Measurements from ENCODE around the gene HAPSTR1. TPM values are rescaled to one million over a fixed set of nuclear protein-coding genes. Genes with fewer than 3 reads are reported as not detected.

The HAPSTR1 gene
- total and polyA plus RNA-seq, 2 of the 13 experiments (the other 11 are each of a cell fraction or from before 2014, with no cell fraction given), result 25.2 to 83.2 TPM

DNA sequence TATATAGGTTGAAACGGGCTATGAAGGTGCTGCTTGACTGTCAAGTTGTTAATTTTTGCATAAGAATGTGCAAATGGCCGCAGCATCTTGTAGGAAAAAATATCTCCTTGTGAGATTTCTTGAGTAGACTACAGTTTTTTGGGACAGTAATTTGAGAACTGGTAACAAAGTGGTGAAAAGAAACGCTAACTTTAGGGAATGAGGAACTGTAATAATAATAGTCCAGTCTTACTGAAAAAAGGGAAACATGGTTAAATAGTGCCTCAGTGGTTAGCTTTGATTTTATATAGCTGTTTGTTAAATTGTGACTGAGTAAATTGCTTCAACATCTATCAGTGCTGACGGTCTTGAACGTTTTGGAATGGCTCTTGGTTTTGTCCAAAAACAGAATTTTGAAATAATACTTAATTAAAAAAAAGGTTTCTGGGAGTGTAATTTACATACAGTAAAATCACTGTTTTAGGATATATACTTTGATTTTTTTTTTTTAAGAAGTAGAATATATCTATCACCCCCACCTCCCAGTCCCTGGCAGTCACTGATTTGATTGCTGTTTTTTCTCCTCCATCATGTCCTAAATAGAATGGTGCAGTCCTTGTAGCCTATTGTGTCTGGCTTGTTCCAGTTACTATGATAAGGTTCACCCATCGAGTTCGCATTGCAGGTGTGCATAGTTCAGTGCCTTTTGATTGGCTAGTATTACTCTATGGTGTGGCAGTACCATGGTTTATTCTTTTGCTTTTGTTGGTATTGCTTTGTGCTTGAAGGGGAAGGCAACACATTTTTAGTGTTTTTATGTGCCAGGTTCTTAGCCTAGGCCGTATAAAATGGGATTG lies 2.8 kb downstream of the HAPSTR1 start (continued):
- TF ChIP-seq, protein P1, sequence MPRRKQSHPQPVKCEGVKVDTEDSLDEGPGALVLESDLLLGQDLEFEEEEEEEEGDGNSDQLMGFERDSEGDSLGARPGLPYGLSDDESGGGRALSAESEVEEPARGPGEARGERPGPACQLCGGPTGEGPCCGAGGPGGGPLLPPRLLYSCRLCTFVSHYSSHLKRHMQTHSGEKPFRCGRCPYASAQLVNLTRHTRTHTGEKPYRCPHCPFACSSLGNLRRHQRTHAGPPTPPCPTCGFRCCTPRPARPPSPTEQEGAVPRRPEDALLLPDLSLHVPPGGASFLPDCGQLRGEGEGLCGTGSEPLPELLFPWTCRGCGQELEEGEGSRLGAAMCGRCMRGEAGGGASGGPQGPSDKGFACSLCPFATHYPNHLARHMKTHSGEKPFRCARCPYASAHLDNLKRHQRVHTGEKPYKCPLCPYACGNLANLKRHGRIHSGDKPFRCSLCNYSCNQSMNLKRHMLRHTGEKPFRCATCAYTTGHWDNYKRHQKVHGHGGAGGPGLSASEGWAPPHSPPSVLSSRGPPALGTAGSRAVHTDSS (CRISPR knock-in tag; conservative IDR thresholded peaks at IDR 0.05), result no peak
- TF ChIP-seq HDAC2 (CRISPR knock-in tag; IDR thresholded peaks at IDR 0.05) (peak; percentile 30; the same call in 1 of the 2 replicates), ZNF263 (CRISPR knock-in tag; IDR thresholded peaks at IDR 0.05) (no peak), ZMAT3 (CRISPR knock-in tag; conservative IDR thresholded peaks at IDR 0.05) (no peak), IKZF1 (IDR thresholded peaks at IDR 0.05) (no peak), ZNF160 (CRISPR knock-in tag; IDR thresholded peaks at IDR 0.05) (no peak), GATAD2A (CRISPR knock-in tag; IDR thresholded peaks at IDR 0.05) (0 out of 2 replicates have a peak, but pooled peaks have one; percentile 29), ONECUT2 (CRISPR knock-in tag; IDR thresholded peaks at IDR 0.05) (no peak), ZNF615 (CRISPR knock-in tag; IDR thresholded peaks at IDR 0.05; ENCODE audit: borderline replicate concordance) (no peak)
- TF ChIP-seq, protein P2, sequence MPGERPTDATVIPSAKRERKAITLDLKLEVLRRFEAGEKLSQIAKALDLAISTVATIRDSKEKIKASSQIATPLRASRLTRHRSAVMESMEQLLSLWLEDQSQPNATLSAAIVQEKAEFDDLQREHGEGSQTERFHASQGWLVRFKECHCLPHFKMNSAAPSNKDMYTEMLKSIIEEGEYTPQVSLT (CRISPR knock-in tag; IDR thresholded peaks at IDR 0.05; ENCODE audit: borderline replicate concordance, low read depth), result no peak
- TF ChIP-seq, protein P3, sequence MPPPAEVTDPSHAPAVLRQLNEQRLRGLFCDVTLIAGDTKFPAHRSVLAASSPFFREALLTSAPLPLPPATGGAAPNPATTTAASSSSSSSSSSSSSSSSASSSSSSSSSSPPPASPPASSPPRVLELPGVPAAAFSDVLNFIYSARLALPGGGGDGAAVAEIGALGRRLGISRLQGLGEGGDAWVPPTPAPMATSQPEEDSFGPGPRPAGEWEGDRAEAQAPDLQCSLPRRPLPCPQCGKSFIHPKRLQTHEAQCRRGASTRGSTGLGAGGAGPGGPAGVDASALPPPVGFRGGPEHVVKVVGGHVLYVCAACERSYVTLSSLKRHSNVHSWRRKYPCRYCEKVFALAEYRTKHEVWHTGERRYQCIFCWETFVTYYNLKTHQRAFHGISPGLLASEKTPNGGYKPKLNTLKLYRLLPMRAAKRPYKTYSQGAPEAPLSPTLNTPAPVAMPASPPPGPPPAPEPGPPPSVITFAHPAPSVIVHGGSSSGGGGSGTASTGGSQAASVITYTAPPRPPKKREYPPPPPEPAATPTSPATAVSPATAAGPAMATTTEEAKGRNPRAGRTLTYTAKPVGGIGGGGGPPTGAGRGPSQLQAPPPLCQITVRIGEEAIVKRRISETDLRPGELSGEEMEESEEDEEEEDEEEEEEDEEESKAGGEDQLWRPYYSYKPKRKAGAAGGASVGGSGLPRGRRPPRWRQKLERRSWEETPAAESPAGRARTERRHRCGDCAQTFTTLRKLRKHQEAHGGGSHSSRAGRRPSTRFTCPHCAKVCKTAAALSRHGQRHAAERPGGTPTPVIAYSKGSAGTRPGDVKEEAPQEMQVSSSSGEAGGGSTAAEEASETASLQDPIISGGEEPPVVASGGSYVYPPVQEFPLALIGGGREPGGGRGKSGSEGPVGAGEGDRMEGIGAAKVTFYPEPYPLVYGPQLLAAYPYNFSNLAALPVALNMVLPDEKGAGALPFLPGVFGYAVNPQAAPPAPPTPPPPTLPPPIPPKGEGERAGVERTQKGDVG (CRISPR knock-in tag; IDR thresholded peaks at IDR 0.05; ENCODE audit: borderline replicate concordance), result no peak
- TF ChIP-seq, protein P4, sequence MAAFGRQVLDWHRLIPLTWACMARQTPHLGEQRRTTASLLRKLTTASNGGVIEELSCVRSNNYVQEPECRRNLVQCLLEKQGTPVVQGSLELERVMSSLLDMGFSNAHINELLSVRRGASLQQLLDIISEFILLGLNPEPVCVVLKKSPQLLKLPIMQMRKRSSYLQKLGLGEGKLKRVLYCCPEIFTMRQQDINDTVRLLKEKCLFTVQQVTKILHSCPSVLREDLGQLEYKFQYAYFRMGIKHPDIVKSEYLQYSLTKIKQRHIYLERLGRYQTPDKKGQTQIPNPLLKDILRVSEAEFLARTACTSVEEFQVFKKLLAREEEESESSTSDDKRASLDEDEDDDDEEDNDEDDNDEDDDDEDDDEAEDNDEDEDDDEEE (CRISPR knock-in tag; IDR thresholded peaks at IDR 0.05), result no peak
- TF ChIP-seq, protein P5, sequence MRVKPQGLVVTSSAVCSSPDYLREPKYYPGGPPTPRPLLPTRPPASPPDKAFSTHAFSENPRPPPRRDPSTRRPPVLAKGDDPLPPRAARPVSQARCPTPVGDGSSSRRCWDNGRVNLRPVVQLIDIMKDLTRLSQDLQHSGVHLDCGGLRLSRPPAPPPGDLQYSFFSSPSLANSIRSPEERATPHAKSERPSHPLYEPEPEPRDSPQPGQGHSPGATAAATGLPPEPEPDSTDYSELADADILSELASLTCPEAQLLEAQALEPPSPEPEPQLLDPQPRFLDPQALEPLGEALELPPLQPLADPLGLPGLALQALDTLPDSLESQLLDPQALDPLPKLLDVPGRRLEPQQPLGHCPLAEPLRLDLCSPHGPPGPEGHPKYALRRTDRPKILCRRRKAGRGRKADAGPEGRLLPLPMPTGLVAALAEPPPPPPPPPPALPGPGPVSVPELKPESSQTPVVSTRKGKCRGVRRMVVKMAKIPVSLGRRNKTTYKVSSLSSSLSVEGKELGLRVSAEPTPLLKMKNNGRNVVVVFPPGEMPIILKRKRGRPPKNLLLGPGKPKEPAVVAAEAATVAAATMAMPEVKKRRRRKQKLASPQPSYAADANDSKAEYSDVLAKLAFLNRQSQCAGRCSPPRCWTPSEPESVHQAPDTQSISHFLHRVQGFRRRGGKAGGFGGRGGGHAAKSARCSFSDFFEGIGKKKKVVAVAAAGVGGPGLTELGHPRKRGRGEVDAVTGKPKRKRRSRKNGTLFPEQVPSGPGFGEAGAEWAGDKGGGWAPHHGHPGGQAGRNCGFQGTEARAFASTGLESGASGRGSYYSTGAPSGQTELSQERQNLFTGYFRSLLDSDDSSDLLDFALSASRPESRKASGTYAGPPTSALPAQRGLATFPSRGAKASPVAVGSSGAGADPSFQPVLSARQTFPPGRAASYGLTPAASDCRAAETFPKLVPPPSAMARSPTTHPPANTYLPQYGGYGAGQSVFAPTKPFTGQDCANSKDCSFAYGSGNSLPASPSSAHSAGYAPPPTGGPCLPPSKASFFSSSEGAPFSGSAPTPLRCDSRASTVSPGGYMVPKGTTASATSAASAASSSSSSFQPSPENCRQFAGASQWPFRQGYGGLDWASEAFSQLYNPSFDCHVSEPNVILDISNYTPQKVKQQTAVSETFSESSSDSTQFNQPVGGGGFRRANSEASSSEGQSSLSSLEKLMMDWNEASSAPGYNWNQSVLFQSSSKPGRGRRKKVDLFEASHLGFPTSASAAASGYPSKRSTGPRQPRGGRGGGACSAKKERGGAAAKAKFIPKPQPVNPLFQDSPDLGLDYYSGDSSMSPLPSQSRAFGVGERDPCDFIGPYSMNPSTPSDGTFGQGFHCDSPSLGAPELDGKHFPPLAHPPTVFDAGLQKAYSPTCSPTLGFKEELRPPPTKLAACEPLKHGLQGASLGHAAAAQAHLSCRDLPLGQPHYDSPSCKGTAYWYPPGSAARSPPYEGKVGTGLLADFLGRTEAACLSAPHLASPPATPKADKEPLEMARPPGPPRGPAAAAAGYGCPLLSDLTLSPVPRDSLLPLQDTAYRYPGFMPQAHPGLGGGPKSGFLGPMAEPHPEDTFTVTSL (CRISPR knock-in tag; IDR thresholded peaks at IDR 0.05; ENCODE audit: borderline replicate concordance), result no peak
- TF ChIP-seq, protein P6, sequence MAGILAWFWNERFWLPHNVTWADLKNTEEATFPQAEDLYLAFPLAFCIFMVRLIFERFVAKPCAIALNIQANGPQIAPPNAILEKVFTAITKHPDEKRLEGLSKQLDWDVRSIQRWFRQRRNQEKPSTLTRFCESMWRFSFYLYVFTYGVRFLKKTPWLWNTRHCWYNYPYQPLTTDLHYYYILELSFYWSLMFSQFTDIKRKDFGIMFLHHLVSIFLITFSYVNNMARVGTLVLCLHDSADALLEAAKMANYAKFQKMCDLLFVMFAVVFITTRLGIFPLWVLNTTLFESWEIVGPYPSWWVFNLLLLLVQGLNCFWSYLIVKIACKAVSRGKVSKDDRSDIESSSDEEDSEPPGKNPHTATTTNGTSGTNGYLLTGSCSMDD (CRISPR knock-in tag; IDR thresholded peaks at IDR 0.05), result no peak
